HG03575 (cell line): ENCODE results near the gene MISFA.
"Not testable (repeated sequence)": the region's sequence is repeated elsewhere in the genome, so short reads cannot be mapped to it uniquely, and the experiment has no call there.

Experiments
- ATAC-seq: cut with Tn5 transposase; IDR thresholded peaks from one replicate; pipeline ENCODE4 v1.9.1; 2021; ENCODE audit not compliant: unreplicated experiment, insufficient number of reproducible peaks, low FRiP score; ENCODE audit errors: extremely low read depth

MISFA gene

DNA sequence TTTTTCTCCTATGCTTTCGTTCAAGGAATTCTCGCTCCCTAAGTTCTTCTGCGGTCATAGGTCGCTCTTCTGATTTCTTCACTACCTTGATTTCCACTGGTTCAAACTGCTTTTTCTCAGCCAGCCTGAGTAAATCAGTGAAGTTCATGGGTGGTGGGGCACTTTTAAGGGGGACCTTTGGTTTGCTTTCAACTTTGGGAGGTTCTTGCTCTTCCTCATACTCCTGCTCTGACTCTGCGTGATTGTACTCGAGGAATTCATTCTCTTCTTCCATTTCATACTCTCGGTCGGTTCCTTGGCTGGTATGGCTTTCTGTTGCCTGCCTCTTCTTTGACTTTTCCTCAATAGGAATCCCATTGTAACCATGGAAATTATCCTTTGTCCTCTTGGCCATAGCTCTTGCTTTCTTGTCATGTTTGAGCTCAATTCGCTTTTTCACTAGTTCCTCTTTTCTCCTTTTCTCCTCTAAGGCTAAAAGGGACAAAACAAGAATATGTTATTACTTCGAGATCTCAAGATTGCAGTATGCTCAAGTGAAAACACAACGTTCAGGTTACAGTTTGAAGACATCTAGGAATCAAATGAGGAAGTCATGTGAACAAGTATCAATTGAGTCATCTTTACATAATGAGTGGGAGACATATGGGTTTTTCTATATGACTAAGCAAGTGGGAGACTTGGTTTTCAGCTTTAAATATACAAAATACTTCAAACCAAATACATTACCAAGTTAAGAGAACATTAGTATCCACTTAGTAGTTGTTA, 16.2 kb downstream of the MISFA start:
- ATAC-seq = peak; percentile 80

GRCh38 chr11:18617688-18618341, 18.2 kb downstream of the MISFA start:
- no peak for ATAC-seq

- no peak for ATAC-seq
These were observed 18.9 kb downstream of the MISFA start for GRCh38 chr11:18618342-18619025.

- ATAC-seq = no peak
These were observed 24.1 kb downstream of the MISFA start for GRCh38 chr11:18623707-18624106.

- no peak for ATAC-seq
These were observed 24.6 kb downstream of the MISFA start for GRCh38 chr11:18624161-18624560.

GRCh38 chr11:18632841-18633240, 33.3 kb downstream of the MISFA start:
- no peak for ATAC-seq

- ATAC-seq = no peak
These were observed 33.9 kb downstream of the MISFA start for GRCh38 chr11:18633256-18634139.

DNA sequence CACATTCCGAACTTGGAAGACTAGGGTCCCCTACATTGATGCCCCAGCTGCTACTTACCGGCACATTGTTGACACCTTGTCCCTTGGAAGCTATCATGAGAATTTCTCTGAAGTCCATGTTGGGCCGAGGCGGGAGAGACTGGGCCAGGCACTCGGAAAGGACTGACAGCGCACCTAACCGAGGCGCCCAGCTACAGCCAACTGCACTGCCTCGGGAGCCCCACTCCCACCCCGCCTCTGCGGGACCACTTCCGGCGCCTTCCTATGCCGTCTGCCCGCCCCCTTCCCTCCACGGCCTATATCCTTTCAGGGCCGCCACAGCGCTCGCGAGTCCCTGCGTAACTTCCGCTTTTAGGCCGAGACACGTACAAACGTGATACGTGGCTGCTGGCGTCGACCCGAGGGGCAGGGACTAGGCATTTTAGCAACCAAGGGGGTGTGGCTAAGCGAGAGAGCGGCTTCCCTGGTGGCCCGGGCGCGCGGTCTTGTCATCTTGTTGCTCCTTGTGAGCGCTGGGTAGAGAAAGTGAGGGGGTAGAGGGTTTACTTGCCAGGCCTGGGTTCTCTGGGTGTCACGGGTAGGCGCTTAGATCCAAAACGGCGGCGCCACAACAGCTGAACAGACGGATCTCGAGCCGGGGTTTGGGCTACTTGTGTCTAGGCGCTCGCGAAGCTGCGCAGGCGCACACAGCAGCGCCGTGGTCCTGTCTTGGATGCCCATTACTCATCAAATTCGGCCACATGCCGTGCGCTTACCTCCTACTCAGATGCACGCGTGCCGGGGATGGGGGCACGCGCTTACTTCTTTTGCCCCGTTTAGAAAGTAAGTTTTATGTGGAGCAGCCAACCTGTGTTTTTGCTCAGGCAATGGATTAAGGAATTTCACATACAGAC, 34.8 kb downstream of the MISFA start, which contains the start of gene SPTY2D1:
Gene SPTY2D1, minus strand, starts transcription at position 203 of the 893 bp plus-strand sequence. Its CDS starts 85 bp downstream, at position 118.
- peak; percentile 78 for ATAC-seq

DNA sequence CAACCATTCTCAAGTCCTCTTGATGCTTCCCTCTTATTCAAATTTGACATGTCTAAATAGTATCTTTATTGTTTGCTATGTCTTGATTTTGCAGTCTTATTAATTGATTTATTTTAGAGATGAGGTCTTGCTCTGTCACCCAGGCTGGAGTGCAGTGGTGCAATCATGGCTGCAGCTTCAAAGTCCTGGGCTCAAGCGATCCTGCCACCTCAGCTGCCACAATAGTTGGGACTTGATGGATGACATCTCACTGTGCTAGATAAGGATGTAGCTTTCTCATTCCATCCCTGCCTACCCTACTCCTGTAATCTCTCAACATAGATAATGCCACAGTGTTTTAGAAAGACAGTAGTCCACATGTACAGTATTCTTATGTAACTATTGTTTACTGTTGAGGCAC, 42.1 kb downstream of the MISFA start:
- no peak for ATAC-seq

DNA sequence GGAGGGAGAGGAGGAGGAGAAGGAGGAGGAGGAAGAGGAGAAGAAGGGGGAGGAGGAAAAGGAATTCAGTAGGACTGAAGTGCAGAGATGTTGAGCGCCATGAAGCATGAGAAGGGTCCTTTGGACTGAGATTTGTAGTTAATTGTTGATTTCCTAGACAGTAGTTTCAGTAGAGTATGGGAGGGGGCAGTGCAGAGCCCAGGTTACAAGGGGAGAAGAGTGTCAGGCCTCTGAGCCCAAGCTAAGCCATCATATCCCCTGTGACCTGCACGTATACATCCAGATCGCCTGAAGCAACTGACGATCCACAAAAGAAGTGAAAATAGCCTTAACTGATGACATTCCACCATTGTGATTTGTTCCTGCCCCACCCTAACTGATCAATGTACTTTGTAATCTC, 43.4 kb downstream of the MISFA start:
- not testable (repeated sequence) for ATAC-seq

- no peak for ATAC-seq
These were observed 50.8 kb downstream of the MISFA start for GRCh38 chr11:18650353-18650752.

DNA sequence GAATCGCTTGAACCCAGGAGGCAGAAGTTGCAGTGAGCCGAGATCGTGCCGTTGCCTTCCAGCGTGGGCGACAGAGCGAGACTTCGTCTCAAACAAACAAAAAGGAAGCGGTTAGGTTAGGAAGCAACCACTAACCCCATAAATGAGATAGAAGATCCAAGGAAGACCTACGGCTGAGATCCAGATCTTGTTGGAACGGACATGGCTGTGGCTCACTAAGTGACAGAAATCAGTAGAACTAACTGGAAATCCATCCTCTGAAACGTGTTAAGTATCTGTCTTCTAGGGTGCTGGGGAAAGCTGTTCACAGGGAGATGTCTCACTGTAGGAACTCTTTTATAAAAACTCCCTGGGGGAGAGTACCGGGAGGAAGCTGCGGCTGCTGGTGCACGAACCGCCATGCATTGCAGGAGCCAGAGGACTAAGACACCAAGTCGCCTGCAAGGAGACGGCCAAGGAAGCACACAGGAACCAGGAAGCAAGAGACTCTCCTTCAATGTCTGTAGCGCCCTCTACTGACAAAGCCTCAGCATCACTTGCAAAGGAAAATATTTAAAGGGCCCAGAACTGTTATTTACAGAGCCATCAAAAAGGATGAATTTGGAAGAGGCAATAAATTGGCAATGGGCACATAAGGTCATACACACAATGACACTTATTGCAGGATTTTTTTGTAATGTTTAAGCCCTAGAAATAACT, 51.4 kb downstream of the MISFA start:
- no peak for ATAC-seq
